Activated T-cell treated with anti-CD3 and anti-CD28 coated beads for 24 hours (primary cell): ENCODE results near the gene YEATS2.

Experiments
- DNase-seq: peaks from one replicate; pipeline ENCODE4 v3.0.0-alpha.2; 2020; ENCODE audit warnings: low read depth

YEATS2 gene

GRCh38 chr3:183812761-183813445 is 115.3 kb downstream of the YEATS2 start:
- DNase-seq, result no peak

GRCh38 chr3:183814240-183814639 is 116.6 kb downstream of the YEATS2 start:
- no peak for DNase-seq

GRCh38 chr3:183815563-183815940 is 118.0 kb downstream of the YEATS2 start:
- no peak for DNase-seq

GRCh38 chr3:183815951-183816475 is 118.4 kb downstream of the YEATS2 start:
- no peak for DNase-seq

- no peak for DNase-seq
Observed at GRCh38 chr3:183816681-183817510, 119.3 kb downstream of the YEATS2 start.

GRCh38 chr3:183817639-183818038 is 120.0 kb downstream of the YEATS2 start:
- no peak for DNase-seq

GRCh38 chr3:183818041-183818620 is 120.5 kb downstream of the YEATS2 start:
- no peak for DNase-seq

- no peak for DNase-seq
Observed at GRCh38 chr3:183818706-183819624, 121.4 kb downstream of the YEATS2 start.

- DNase-seq, result no peak
Observed at GRCh38 chr3:183819831-183820230, 122.2 kb downstream of the YEATS2 start.

- DNase-seq, result no peak
Observed at GRCh38 chr3:183822631-183823030, 125.0 kb downstream of the YEATS2 start.

- no peak for DNase-seq
Observed at GRCh38 chr3:183823963-183824362, 126.4 kb downstream of the YEATS2 start.

- DNase-seq, result no peak
Observed at GRCh38 chr3:183824761-183825455, 127.3 kb downstream of the YEATS2 start.

GRCh38 chr3:183825456-183826161 is 128.0 kb downstream of the YEATS2 start, which contains the start of gene MAP6D1:
Gene MAP6D1, minus strand, starts transcription at chr3:183825577. Its CDS starts 30 bp downstream, at chr3:183825547.
- DNase-seq, result peak; percentile 24

GRCh38 chr3:183826448-183827250 is 129.1 kb downstream of the YEATS2 start:
- DNase-seq, result no peak

- no peak for DNase-seq
Observed at GRCh38 chr3:183827809-183828537, 130.4 kb downstream of the YEATS2 start.

GRCh38 chr3:183828538-183828870 is 130.9 kb downstream of the YEATS2 start:
- no peak for DNase-seq

GRCh38 chr3:183829466-183829865 is 131.9 kb downstream of the YEATS2 start:
- no peak for DNase-seq

- no peak for DNase-seq
Observed at GRCh38 chr3:183830187-183830586, 132.6 kb downstream of the YEATS2 start.

- DNase-seq, result no peak
Observed at GRCh38 chr3:183833516-183833915, 135.9 kb downstream of the YEATS2 start.
